GM23338 (cell line): ENCODE data around the gene ATP12A. TPM values are rescaled to one million over a fixed set of nuclear protein-coding genes. Genes with fewer than 3 reads are reported as not detected.

Source experiments
- ATAC-seq: fragments of 200-7000 bp; cut with Tn5 transposase; 3 replicates; pipeline ENCODE4 v1.9.1; 2020
- DNase-seq: peaks from one replicate; pipeline ENCODE4 v3.0.0-alpha.2; 2015; ENCODE audit warnings: low spot score
- H2AFZ ChIP-seq: fragments of 200-600 bp; sonication (generic); 2 replicates; pipeline ENCODE4 v1.8.0; 2016; ENCODE audit warnings: antibody characterized with exemption, mild to moderate bottlenecking, moderate library complexity
- H3F3A ChIP-seq: fragments of 200-600 bp; sonication (generic); replicated peaks from 2 replicates; pipeline ENCODE4 v1.8.0; 2017; ENCODE audit warnings: antibody characterized with exemption, mixed run types, low read depth
- H3K27ac ChIP-seq: fragments of 200-600 bp; sonication (generic); 2 replicates; pipeline ENCODE4 v1.6.1; 2016; ENCODE audit warnings: low read depth
- H3K27me3 ChIP-seq: fragments of 200-600 bp; sonication (generic); 2 replicates; pipeline ENCODE4 v1.8.0; 2016; ENCODE audit warnings: mild to moderate bottlenecking, mixed run types, moderate library complexity; ENCODE audit not compliant: insufficient read depth
- H3K36me3 ChIP-seq: fragments of 200-600 bp; sonication (generic); 2 replicates; pipeline ENCODE4 v1.8.0; 2016; ENCODE audit warnings: mild to moderate bottlenecking; ENCODE audit not compliant: insufficient read depth
- H3K4me1 ChIP-seq: fragments of 200-600 bp; sonication (generic); 2 replicates; pipeline ENCODE4 v1.8.0; 2016; ENCODE audit warnings: mild to moderate bottlenecking, moderate library complexity; ENCODE audit not compliant: insufficient read depth
- H3K4me2 ChIP-seq: fragments of 200-600 bp; sonication (generic); 2 replicates; pipeline ENCODE4 v1.7.1; 2017; ENCODE audit warnings: mixed run types
- H3K4me3 ChIP-seq: fragments of 200-600 bp; sonication (generic); 2 replicates; pipeline ENCODE4 v1.6.1; 2016; ENCODE audit warnings: mixed run types
- H3K79me2 ChIP-seq: fragments of 200-600 bp; sonication (generic); replicated peaks from 2 replicates; pipeline ENCODE4 v1.8.0; 2017; ENCODE audit warnings: mild to moderate bottlenecking; ENCODE audit not compliant: insufficient read depth
- H3K9me2 ChIP-seq: fragments of 200-600 bp; sonication (generic); 2 replicates; pipeline ENCODE4 v1.8.0; 2017; ENCODE audit not compliant: insufficient read depth
- H4K20me1 ChIP-seq: fragments of 200-600 bp; sonication (generic); replicated peaks from 2 replicates; pipeline ENCODE4 v1.8.0; 2017; ENCODE audit warnings: mild to moderate bottlenecking; ENCODE audit not compliant: insufficient read depth
- H3K27ac Mint-ChIP-seq: 2 replicates; pipeline ENCODE4 v1.8.0; 2020; ENCODE audit warnings: inconsistent platforms, mild to moderate bottlenecking, moderate library complexity, mixed read lengths
- H3K27me3 Mint-ChIP-seq: 3 replicates; pipeline ENCODE4 v1.8.0; 2022; ENCODE audit warnings: low read depth, mild to moderate bottlenecking, moderate library complexity, mixed read lengths, inconsistent platforms; ENCODE audit not compliant: insufficient read depth, poor library complexity
- H3K36me3 Mint-ChIP-seq: 3 replicates; pipeline ENCODE4 v1.8.0; 2021; ENCODE audit warnings: low read depth, mild to moderate bottlenecking, inconsistent platforms, moderate library complexity, mixed read lengths
- H3K4me1 Mint-ChIP-seq: 3 replicates; pipeline ENCODE4 v1.8.0; 2020; ENCODE audit warnings: mild to moderate bottlenecking, inconsistent platforms, mixed read lengths
- H3K4me3 Mint-ChIP-seq: 3 replicates; pipeline ENCODE4 v1.8.0; 2021; ENCODE audit warnings: moderate library complexity, mild to moderate bottlenecking, inconsistent platforms, mixed read lengths
- H3K9me3 Mint-ChIP-seq: 3 replicates; pipeline ENCODE4 v1.8.0; 2020; ENCODE audit warnings: moderate library complexity, mild to moderate bottlenecking, inconsistent platforms, mixed read lengths
- CREB1 ChIP-seq: fragments of 250-450 bp; sonication (Bioruptor Pico); IDR thresholded peaks from 2 replicates; pipeline ENCODE4 v1.5.0; 2020; ENCODE audit warnings: low read depth, mild to moderate bottlenecking, moderate library complexity
- CTCF ChIP-seq, 2 experiments: fragments of 200-600 bp in 1 of 2; sonication (generic) in 1 of 2; conservative IDR thresholded peaks; 2 replicates each; pipeline versions ENCODE4 v1.5.1 to v1.6.1; 2016 to 2017; ENCODE audit warnings: antibody characterized with exemption in 2 of 2, low read depth in 2 of 2, mild to moderate bottlenecking in 2 of 2, moderate library complexity in 1 of 2
- ETS1 ChIP-seq: IDR thresholded peaks from 2 replicates; pipeline ENCODE4 v1.6.1; 2016; ENCODE audit warnings: antibody characterized with exemption
- EZH2 ChIP-seq: fragments of 200-600 bp; sonication (generic); IDR thresholded peaks from one replicate; pipeline ENCODE4 v1.8.0; 2017; ENCODE audit warnings: antibody characterized with exemption, mild to moderate bottlenecking, low read depth; ENCODE audit not compliant: unreplicated experiment
- EZH2phosphoT487 ChIP-seq: fragments of 200-600 bp; sonication (generic); IDR thresholded peaks from one replicate; pipeline ENCODE4 v1.8.1; 2018; ENCODE audit warnings: antibody characterized with exemption; ENCODE audit not compliant: unreplicated experiment
- JUNB ChIP-seq: IDR thresholded peaks from one replicate; pipeline ENCODE4 v1.6.1; 2016; ENCODE audit warnings: antibody characterized with exemption; ENCODE audit not compliant: unreplicated experiment
- NANOG ChIP-seq: IDR thresholded peaks from 2 replicates; pipeline ENCODE4 v1.6.1; 2016; ENCODE audit warnings: antibody characterized with exemption, borderline replicate concordance
- POLR2AphosphoS5 ChIP-seq: IDR thresholded peaks from 2 replicates; pipeline ENCODE4 v1.6.1; 2016; ENCODE audit warnings: antibody characterized with exemption, low read depth
- STAT1 ChIP-seq: IDR thresholded peaks from one replicate; pipeline ENCODE4 v1.6.1; 2016; ENCODE audit warnings: antibody characterized with exemption; ENCODE audit not compliant: unreplicated experiment
- ZNF114 ChIP-seq: fragments of 250-450 bp; sonication (Bioruptor Pico); IDR thresholded peaks from 2 replicates; pipeline ENCODE4 v1.5.0; 2020; ENCODE audit warnings: mild to moderate bottlenecking, moderate library complexity
- ZNF331 ChIP-seq: fragments of 250-450 bp; sonication (Bioruptor Pico); IDR thresholded peaks from 2 replicates; pipeline ENCODE4 v1.5.0; 2020; ENCODE audit warnings: low read depth, mild to moderate bottlenecking, moderate library complexity
- polyA plus RNA-seq: library from polyadenylated mRNA; unstranded; fragments of >200 nt; fragmentation: Nextera tagmentation; extraction: Ambion mirVana; gene quantifications from 2 replicates; pipeline ENCODE4 v1.2.1, GENCODE V29; 2016
- total RNA-seq: library from RNA; depleted of rRNA; stranded (reverse); fragments of >200 nt; shearing (Covaris generic); gene quantifications from 2 replicates; pipeline ENCODE4 v1.2.3, GENCODE V29; 2014
- TF ChIP-seq, protein P1 (sequence below): fragments of 250-450 bp; sonication (Bioruptor Pico); IDR thresholded peaks from 2 replicates; pipeline ENCODE4 v1.5.0; 2020; ENCODE audit warnings: mild to moderate bottlenecking, moderate library complexity
- TF ChIP-seq, protein P2 (sequence below): IDR thresholded peaks from one replicate; pipeline ENCODE4 v1.6.1; 2018; ENCODE audit warnings: antibody characterized with exemption; ENCODE audit not compliant: unreplicated experiment

ATP12A gene
- total and polyA plus RNA-seq, 2 experiments from 2014 or later, result 0.40 to 1.0 TPM

DNA sequence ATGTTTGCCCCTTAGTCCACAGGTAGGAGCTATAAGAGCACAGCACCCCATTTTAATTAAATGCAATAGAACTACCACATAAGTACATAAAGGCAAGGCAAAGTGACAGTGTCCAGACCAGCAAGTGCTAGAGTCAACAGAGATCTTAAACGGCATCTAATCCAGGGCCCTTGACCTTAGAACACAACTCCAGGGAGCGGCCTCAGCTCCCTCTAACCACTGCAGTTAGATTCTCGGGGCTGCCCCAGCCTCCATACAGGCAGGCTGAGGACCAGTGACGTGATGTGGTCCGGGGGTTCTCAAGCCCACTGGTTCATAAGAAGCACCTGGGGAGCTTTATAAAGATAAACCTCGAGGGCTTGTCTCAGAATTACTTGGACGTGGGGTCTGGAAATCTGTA, 10.0 kb upstream of the ATP12A start:
- Mint-ChIP-seq H3K4me1 (peaks cover 14% of the 10 kb centered on the region), H3K27ac (no peak overlapping the region), H3K27me3 (peaks cover 11% of the 10 kb centered on the region), H3K4me3 (no peak overlapping the region), H3K36me3 (no peaks in the 10 kb centered on the region), H3K9me3 (no peaks in the 10 kb centered on the region)
- Histone ChIP-seq H4K20me1 (no peaks in the 10 kb centered on the region), H3F3A (no peaks in the 10 kb centered on the region), H3K27me3 (no peaks in the 10 kb centered on the region), H3K4me1 (no peaks in the 10 kb centered on the region), H3K4me2 (no peak overlapping the region), H3K79me2 (no peaks in the 10 kb centered on the region), H2AFZ (no peak overlapping the region), H3K4me3 (no peak overlapping the region), H3K36me3 (no peaks in the 10 kb centered on the region), H3K27ac (no peak overlapping the region), H3K9me2 (no peaks in the 10 kb centered on the region)
- ATAC-seq (no peak), DNase-seq (no peak)
- TF ChIP-seq, protein P1, sequence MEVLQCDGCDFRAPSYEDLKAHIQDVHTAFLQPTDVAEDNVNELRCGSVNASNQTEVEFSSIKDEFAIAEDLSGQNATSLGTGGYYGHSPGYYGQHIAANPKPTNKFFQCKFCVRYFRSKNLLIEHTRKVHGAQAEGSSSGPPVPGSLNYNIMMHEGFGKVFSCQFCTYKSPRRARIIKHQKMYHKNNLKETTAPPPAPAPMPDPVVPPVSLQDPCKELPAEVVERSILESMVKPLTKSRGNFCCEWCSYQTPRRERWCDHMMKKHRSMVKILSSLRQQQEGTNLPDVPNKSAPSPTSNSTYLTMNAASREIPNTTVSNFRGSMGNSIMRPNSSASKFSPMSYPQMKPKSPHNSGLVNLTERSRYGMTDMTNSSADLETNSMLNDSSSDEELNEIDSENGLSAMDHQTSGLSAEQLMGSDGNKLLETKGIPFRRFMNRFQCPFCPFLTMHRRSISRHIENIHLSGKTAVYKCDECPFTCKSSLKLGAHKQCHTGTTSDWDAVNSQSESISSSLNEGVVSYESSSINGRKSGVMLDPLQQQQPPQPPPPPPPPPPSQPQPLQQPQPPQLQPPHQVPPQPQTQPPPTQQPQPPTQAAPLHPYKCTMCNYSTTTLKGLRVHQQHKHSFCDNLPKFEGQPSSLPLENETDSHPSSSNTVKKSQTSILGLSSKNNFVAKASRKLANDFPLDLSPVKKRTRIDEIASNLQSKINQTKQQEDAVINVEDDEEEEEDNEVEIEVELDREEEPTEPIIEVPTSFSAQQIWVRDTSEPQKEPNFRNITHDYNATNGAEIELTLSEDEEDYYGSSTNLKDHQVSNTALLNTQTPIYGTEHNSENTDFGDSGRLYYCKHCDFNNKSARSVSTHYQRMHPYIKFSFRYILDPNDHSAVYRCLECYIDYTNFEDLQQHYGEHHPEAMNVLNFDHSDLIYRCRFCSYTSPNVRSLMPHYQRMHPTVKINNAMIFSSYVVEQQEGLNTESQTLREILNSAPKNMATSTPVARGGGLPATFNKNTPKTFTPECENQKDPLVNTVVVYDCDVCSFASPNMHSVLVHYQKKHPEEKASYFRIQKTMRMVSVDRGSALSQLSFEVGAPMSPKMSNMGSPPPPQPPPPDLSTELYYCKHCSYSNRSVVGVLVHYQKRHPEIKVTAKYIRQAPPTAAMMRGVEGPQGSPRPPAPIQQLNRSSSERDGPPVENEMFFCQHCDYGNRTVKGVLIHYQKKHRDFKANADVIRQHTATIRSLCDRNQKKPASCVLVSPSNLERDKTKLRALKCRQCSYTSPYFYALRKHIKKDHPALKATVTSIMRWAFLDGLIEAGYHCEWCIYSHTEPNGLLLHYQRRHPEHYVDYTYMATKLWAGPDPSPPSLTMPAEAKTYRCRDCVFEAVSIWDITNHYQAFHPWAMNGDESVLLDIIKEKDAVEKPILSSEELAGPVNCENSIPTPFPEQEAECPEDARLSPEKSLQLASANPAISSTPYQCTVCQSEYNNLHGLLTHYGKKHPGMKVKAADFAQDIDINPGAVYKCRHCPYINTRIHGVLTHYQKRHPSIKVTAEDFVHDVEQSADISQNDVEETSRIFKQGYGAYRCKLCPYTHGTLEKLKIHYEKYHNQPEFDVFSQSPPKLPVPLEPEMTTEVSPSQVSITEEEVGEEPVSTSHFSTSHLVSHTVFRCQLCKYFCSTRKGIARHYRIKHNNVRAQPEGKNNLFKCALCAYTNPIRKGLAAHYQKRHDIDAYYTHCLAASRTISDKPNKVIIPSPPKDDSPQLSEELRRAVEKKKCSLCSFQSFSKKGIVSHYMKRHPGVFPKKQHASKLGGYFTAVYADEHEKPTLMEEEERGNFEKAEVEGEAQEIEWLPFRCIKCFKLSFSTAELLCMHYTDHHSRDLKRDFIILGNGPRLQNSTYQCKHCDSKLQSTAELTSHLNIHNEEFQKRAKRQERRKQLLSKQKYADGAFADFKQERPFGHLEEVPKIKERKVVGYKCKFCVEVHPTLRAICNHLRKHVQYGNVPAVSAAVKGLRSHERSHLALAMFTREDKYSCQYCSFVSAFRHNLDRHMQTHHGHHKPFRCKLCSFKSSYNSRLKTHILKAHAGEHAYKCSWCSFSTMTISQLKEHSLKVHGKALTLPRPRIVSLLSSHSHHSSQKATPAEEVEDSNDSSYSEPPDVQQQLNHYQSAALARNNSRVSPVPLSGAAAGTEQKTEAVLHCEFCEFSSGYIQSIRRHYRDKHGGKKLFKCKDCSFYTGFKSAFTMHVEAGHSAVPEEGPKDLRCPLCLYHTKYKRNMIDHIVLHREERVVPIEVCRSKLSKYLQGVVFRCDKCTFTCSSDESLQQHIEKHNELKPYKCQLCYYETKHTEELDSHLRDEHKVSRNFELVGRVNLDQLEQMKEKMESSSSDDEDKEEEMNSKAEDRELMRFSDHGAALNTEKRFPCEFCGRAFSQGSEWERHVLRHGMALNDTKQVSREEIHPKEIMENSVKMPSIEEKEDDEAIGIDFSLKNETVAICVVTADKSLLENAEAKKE (CRISPR knock-in tag), result no peak
- TF ChIP-seq CTCF (conservative IDR thresholded peaks at IDR 0.05; ENCODE audit: low read depth in 2 of 2), result no peak
- no peak for TF ChIP-seq POLR2AphosphoS5
- no peak for TF ChIP-seq EZH2
- TF ChIP-seq ZNF331 (CRISPR knock-in tag), result no peak
- TF ChIP-seq CREB1 (CRISPR knock-in tag), result no peak
- no peak for TF ChIP-seq STAT1
- TF ChIP-seq ZNF114 (CRISPR knock-in tag), result no peak
- no peak for TF ChIP-seq JUNB
- TF ChIP-seq EZH2phosphoT487, result no peak
- TF ChIP-seq, protein P2, sequence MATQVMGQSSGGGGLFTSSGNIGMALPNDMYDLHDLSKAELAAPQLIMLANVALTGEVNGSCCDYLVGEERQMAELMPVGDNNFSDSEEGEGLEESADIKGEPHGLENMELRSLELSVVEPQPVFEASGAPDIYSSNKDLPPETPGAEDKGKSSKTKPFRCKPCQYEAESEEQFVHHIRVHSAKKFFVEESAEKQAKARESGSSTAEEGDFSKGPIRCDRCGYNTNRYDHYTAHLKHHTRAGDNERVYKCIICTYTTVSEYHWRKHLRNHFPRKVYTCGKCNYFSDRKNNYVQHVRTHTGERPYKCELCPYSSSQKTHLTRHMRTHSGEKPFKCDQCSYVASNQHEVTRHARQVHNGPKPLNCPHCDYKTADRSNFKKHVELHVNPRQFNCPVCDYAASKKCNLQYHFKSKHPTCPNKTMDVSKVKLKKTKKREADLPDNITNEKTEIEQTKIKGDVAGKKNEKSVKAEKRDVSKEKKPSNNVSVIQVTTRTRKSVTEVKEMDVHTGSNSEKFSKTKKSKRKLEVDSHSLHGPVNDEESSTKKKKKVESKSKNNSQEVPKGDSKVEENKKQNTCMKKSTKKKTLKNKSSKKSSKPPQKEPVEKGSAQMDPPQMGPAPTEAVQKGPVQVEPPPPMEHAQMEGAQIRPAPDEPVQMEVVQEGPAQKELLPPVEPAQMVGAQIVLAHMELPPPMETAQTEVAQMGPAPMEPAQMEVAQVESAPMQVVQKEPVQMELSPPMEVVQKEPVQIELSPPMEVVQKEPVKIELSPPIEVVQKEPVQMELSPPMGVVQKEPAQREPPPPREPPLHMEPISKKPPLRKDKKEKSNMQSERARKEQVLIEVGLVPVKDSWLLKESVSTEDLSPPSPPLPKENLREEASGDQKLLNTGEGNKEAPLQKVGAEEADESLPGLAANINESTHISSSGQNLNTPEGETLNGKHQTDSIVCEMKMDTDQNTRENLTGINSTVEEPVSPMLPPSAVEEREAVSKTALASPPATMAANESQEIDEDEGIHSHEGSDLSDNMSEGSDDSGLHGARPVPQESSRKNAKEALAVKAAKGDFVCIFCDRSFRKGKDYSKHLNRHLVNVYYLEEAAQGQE, result no peak
- no peak for TF ChIP-seq NANOG
- no peak for TF ChIP-seq ETS1
